Neural cell (in vitro differentiated cells): Measurements from ENCODE around the gene C16orf90. TPM values are rescaled to one million over a fixed set of nuclear protein-coding genes. Genes with fewer than 3 reads are reported as not detected.

ENCODE experiments used
- H2AFZ ChIP-seq: fragments of 200-600, 300-800 bp; sonication (generic), shearing (Covaris generic); 2 replicates; pipeline ENCODE4 v1.6.0; 2014; ENCODE audit warnings: low read depth, mild to moderate bottlenecking, antibody characterized with exemption, low read length, moderate library complexity
- H3F3A ChIP-seq: fragments of 200-600 bp; shearing (Covaris generic); 2 replicates; pipeline ENCODE4 v1.6.1; 2016; ENCODE audit warnings: mild to moderate bottlenecking, moderate library complexity, mixed read lengths, antibody characterized with exemption, low read length; ENCODE audit not compliant: insufficient read depth, poor library complexity, severe bottlenecking
- H3K27ac ChIP-seq: fragments of 200-600, 300-800 bp; sonication (generic), shearing (Covaris generic); 2 replicates; pipeline ENCODE4 v1.5.1; 2014; ENCODE audit warnings: mild to moderate bottlenecking, low read length, moderate library complexity
- H3K27me3 ChIP-seq: fragments of 300-800, 200-600 bp; sonication (generic), shearing (Covaris generic); 2 replicates; pipeline ENCODE4 v1.6.0; 2014; ENCODE audit warnings: mild to moderate bottlenecking, low read depth, low read length, moderate library complexity; ENCODE audit not compliant: insufficient read depth
- H3K36me3 ChIP-seq: fragments of 300-800, 200-600 bp; sonication (generic), shearing (Covaris generic); 2 replicates; pipeline ENCODE4 v1.5.1; 2014; ENCODE audit warnings: mild to moderate bottlenecking, antibody characterized with exemption, low read length, moderate library complexity; ENCODE audit not compliant: insufficient read depth
- H3K4me2 ChIP-seq: fragments of 300-800, 200-600 bp; sonication (generic), shearing (Covaris generic); 2 replicates; pipeline ENCODE4 v1.6.0; 2014; ENCODE audit warnings: mild to moderate bottlenecking, low read length
- H3K4me3 ChIP-seq: fragments of 300-800, 200-600 bp; sonication (generic), shearing (Covaris generic); 2 replicates; pipeline ENCODE4 v1.5.1; 2014; ENCODE audit warnings: mild to moderate bottlenecking, low read length, moderate library complexity
- H3K79me2 ChIP-seq: fragments of 200-600 bp; shearing (Covaris generic); replicated peaks from 2 replicates; pipeline ENCODE4 v1.6.0; 2014; ENCODE audit warnings: mild to moderate bottlenecking, low read length, moderate library complexity; ENCODE audit not compliant: insufficient read depth
- H3K9ac ChIP-seq: fragments of 300-800, 200-600 bp; sonication (generic), shearing (Covaris generic); 2 replicates; pipeline ENCODE4 v1.6.1; 2016; ENCODE audit warnings: mild to moderate bottlenecking, low read length, mixed read lengths
- H3K9me2 ChIP-seq: fragments of 200-600 bp; shearing (Covaris generic); 2 replicates; pipeline ENCODE4 v1.6.1; 2016; ENCODE audit warnings: mild to moderate bottlenecking, low read length, mixed read lengths; ENCODE audit not compliant: insufficient read depth
- H3K9me3 ChIP-seq: fragments of 200-600, 300-800 bp; sonication (generic), shearing (Covaris generic); 2 replicates; pipeline ENCODE4 v1.6.1; 2016; ENCODE audit warnings: mild to moderate bottlenecking, mixed run types, low read length, moderate library complexity, mixed read lengths
- H4K20me1 ChIP-seq: fragments of 200-600 bp; shearing (Covaris generic); 2 replicates; pipeline ENCODE4 v1.6.1; 2016; ENCODE audit warnings: mild to moderate bottlenecking, mixed run types; ENCODE audit not compliant: insufficient read depth
- CTCF ChIP-seq: fragments of 450-650 bp; IDR thresholded peaks from 2 replicates; pipeline ENCODE4 v1.5.1; 2014; ENCODE audit warnings: antibody characterized with exemption, mild to moderate bottlenecking, moderate library complexity; ENCODE audit not compliant: poor library complexity, severe bottlenecking
- EP300 ChIP-seq: fragments of 450-650 bp; conservative IDR thresholded peaks from 2 replicates; pipeline ENCODE4 v1.6.1; 2014; ENCODE audit warnings: antibody characterized with exemption, mild to moderate bottlenecking, moderate library complexity; ENCODE audit not compliant: poor library complexity, severe bottlenecking
- EZH2 ChIP-seq: fragments of 200-600, 300-800 bp; shearing (Covaris generic), sonication (generic); IDR thresholded peaks from 2 replicates; pipeline ENCODE4 v1.6.1; 2014; ENCODE audit warnings: antibody characterized with exemption, low read length, borderline replicate concordance, mild to moderate bottlenecking; ENCODE audit not compliant: insufficient read depth, poor library complexity, severe bottlenecking
- MXI1 ChIP-seq: fragments of 450-650 bp; conservative IDR thresholded peaks from 2 replicates; pipeline ENCODE4 v1.6.1; 2014; ENCODE audit warnings: antibody characterized with exemption, mild to moderate bottlenecking; ENCODE audit not compliant: poor library complexity, severe bottlenecking
- POLR2AphosphoS5 ChIP-seq: IDR thresholded peaks from 2 replicates; pipeline ENCODE4 v1.6.1; 2012
- RAD21 ChIP-seq: fragments of 450-650 bp; conservative IDR thresholded peaks from 2 replicates; pipeline ENCODE4 v1.6.1; 2014; ENCODE audit warnings: antibody characterized with exemption, mild to moderate bottlenecking, moderate library complexity
- REST ChIP-seq: IDR thresholded peaks from 2 replicates; pipeline ENCODE4 v1.6.1; 2012; ENCODE audit warnings: borderline replicate concordance
- SMC3 ChIP-seq: fragments of 450-650 bp; conservative IDR thresholded peaks from 2 replicates; pipeline ENCODE4 v1.6.1; 2014; ENCODE audit warnings: antibody characterized with exemption, mild to moderate bottlenecking, moderate library complexity; ENCODE audit not compliant: poor library complexity
- TAF1 ChIP-seq: IDR thresholded peaks from 2 replicates; pipeline ENCODE4 v1.6.1; 2012; ENCODE audit warnings: low read depth
- polyA plus RNA-seq: library from polyadenylated mRNA; depleted of rRNA; stranded (reverse); fragments of >200 nt; gene quantifications from 2 replicates; pipeline ENCODE4 v1.2.3, GENCODE V29; 2014

The C16orf90 gene
- polyA plus RNA-seq, 1 donor from 2014 or later, result not detected

GRCh38 chr16:3459401-3460090, 35.7 kb downstream of the C16orf90 start:
- Histone ChIP-seq H4K20me1 (no peaks in the 10 kb centered on the region), H2AFZ (no peak overlapping the region), H3F3A (no peaks in the 10 kb centered on the region), H3K9me3 (no peaks in the 10 kb centered on the region), H3K4me2 (peak overlapping the region; percentile 52), H3K4me3 (peak overlapping the region; percentile 96), H3K36me3 (no peaks in the 10 kb centered on the region), H3K9ac (no peak overlapping the region), H3K9me2 (no peaks in the 10 kb centered on the region), H3K27me3 (no peaks in the 10 kb centered on the region), H3K27ac (no peak overlapping the region), H3K79me2 (peaks cover 55% of the 10 kb centered on the region)
- no peak for TF ChIP-seq REST
- TF ChIP-seq RAD21, result no peak
- TF ChIP-seq EZH2, result no peak
- TF ChIP-seq POLR2AphosphoS5, result no peak
- TF ChIP-seq EP300, result no peak
- TF ChIP-seq TAF1, result no peak
- TF ChIP-seq SMC3, result no peak
- TF ChIP-seq MXI1, result no peak
- no peak for TF ChIP-seq CTCF

- Histone ChIP-seq H3K9me2 (no peaks in the 10 kb centered on the region), H3K4me3 (peak overlapping the region; percentile 96), H3K36me3 (no peaks in the 10 kb centered on the region), H3K9me3 (no peaks in the 10 kb centered on the region), H3F3A (no peaks in the 10 kb centered on the region), H3K4me2 (peak overlapping the region; percentile 52), H3K27ac (no peak overlapping the region), H3K9ac (peak overlapping the region; percentile 92), H3K79me2 (peaks cover 51% of the 10 kb centered on the region), H2AFZ (no peak overlapping the region), H3K27me3 (no peaks in the 10 kb centered on the region), H4K20me1 (no peaks in the 10 kb centered on the region)
- TF ChIP-seq REST (no peak), CTCF (no peak), TAF1 (no peak)
Observed at GRCh38 chr16:3458852-3459361, 36.4 kb downstream of the C16orf90 start.
